Measurements from ENCODE around the gene ZHX3. TPM values are rescaled to one million over a fixed set of nuclear protein-coding genes. Genes with fewer than 3 reads are reported as not detected.
"Not testable (repeated sequence)": the region's sequence is repeated elsewhere in the genome, so short reads cannot be mapped to it uniquely, and the experiment has no call there.

ZHX3 gene
- total RNA-seq, 5 donors from 2014 or later (not counting 1 experiment from before 2014, with no cell fraction given): 7.0 to 11.1 (median 10.5) TPM

DNA sequence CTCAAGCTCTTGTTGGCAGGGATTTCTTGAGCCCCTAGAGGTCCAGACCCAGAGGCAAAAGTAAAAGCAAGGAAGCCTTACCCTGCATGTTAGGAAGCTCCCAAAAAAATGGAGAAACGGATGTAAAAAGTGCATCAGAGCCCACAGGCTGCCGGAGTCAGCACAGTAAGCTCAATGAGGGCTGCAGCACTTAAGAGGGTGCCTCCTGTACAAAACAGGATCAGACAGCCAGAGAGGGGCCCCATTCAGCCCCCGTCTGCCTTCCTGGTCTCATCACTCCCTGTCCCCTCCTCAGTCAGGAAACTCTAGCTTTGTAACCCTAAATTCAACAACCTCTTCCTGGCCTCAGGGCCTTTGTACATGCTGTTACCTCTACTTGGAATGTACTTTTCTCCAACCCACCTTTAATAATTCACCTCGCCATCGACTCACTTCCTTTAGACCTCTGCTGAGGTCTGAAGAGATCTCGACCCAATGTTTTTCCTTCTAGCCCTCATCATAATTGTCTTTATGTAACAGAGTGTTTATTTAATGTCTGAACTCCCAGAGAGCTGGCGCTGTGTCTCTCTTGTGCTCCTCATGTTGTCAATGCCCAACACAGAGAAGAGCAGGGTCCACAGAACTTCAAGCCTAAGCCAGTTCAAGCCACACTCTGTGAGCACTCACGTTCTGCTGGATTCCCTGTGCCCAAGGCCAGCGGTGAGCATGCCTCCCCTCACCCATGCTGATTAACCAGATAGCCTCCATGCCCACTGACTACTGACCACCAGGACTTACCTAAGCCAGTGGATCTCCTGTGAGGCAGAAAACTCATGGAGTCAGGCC lies 183.0 kb downstream of the ZHX3 start:
- Histone ChIP-seq H3K27me3 (replicated peaks in 1 of 2; ENCODE audit: control insufficient read depth in 2 of 2, extremely low read depth in 1 of 2, insufficient read depth in 2 of 2, low read length in 1 of 2) (no peaks in the 10 kb centered on the region), H3K4me3 (ENCODE audit: control insufficient read depth in 1 of 2, extremely low read depth in 1 of 2, low read length in 1 of 2) (no peak overlapping the region), H3K9me3 (no peaks in the 10 kb centered on the region), H3K27ac (ENCODE audit: low read length) (no peak overlapping the region), H3K36me3 (ENCODE audit: control insufficient read depth in 2 of 2, extremely low read depth in 1 of 2, insufficient read depth in 1 of 2, low read length in 1 of 2) (no peaks in the 10 kb centered on the region), H3K4me1 (ENCODE audit: control insufficient read depth in 1 of 2, extremely low read depth in 1 of 2, insufficient read depth in 2 of 2, low read length in 2 of 2) (peaks cover 26 to 42% of the 10 kb centered on the region in 2 experiments)
- WGBS (ENCODE audit: insufficient coverage): 88% methylated on average over 5 of the region's 9 CpGs
- no peaks in the 10 kb centered on the region for H3K36me3 Mint-ChIP-seq
- ChIA-PET POLR2A (interaction anchor here in 1 of 2 donors (0.9 kb wide), 1 partner anchor 97 kb away, joined by 4 read pairs; no protein-coding TSS in a partner anchor), CTCF (interaction anchor here (0.6 to 3.7 kb wide), 40 partner anchors 10 to 206 kb away, joined by 3 to 57 read pairs (median 4); partner anchors contain the start of gene LPIN3 (in 1 of the 2))
- H3K27me3 Mint-ChIP-seq: no peaks in the 10 kb centered on the region
- H3K27ac Mint-ChIP-seq: peak overlapping the region; percentile 42 to 81
- ATAC-seq (replicated peaks in 1 of 4) (no peak), DNase-seq (no peak)
- no peaks in the 10 kb centered on the region for H3K9me3 Mint-ChIP-seq
- H3K4me1 Mint-ChIP-seq: peaks cover 39 to 44% (median 40%) of the 10 kb centered on the region in 3 donors
- H3K4me3 Mint-ChIP-seq: peak overlapping the region in 1 of 3 donors; percentile 89

DNA sequence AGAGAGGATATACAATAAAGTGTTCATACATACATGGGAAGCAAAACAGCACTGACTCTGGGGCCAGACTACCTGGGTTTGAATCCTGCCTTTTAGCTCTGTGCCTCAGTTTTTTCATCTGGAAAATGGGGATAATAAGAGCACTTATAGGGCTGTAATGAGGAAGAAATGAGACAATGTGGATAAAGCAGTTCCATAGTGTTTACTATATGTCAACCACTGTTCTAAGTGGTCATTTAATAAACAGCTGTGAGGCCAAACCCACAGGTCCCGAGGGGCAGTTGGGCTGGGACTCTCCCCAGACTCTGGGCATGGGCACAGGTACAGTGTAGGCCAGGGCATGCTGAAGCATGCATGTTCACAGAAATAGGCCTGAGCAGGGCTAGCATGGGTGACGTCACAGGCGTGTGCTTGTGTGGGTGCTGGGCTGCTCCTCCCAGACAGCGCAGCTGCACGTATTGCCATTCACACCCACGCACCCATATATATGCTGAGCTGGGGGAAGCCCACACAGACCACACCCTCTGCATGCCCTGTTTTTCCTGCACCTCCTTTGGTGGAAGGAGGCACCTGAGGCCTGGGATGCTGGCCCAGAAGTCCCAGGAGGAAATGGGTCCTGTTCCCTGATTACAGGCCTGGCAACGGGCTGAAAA lies 183.7 kb downstream of the ZHX3 start:
- no peaks in the 10 kb centered on the region for H3K27me3 ChIP-seq (replicated peaks in 1 of 2; ENCODE audit: control insufficient read depth in 2 of 2, extremely low read depth in 1 of 2, insufficient read depth in 2 of 2, low read length in 1 of 2)
- Mint-ChIP-seq H3K36me3 (no peaks in the 10 kb centered on the region), H3K27ac (peak overlapping the region; percentile 17 to 27), H3K27me3 (no peaks in the 10 kb centered on the region), H3K9me3 (no peaks in the 10 kb centered on the region), H3K4me1 (peaks cover 31 to 36% (median 33%) of the 10 kb centered on the region in 3 donors), H3K4me3 (no peak overlapping the region)
- H3K9me3 ChIP-seq: no peaks in the 10 kb centered on the region
- H3K36me3 ChIP-seq (ENCODE audit: control insufficient read depth in 2 of 2, extremely low read depth in 1 of 2, insufficient read depth in 1 of 2, low read length in 1 of 2): no peaks in the 10 kb centered on the region
- H3K27ac ChIP-seq (ENCODE audit: low read length): no peak overlapping the region
- ATAC-seq (replicated peaks in 1 of 4) (peak in 1 of 4 experiments; percentile 21), DNase-seq (peak in 27 of 35 experiments; percentile 24 to 75 (median 44))
- ChIA-PET POLR2A (interaction anchor here in 1 of 2 donors (0.7 kb wide), 1 partner anchor 99 kb away, joined by 3 read pairs; no protein-coding TSS in a partner anchor), CTCF (interaction anchor here (0.6 to 3.7 kb wide), 14 partner anchors 13 to 206 kb away, joined by 3 to 57 read pairs (median 6); no protein-coding TSS in a partner anchor)
- peaks cover 21 to 36% of the 10 kb centered on the region in 2 experiments for H3K4me1 ChIP-seq (ENCODE audit: control insufficient read depth in 1 of 2, extremely low read depth in 1 of 2, insufficient read depth in 2 of 2, low read length in 2 of 2)
- WGBS (ENCODE audit: insufficient coverage): 53% methylated on average over 5 of the region's 7 CpGs
- H3K4me3 ChIP-seq (ENCODE audit: control insufficient read depth in 1 of 2, extremely low read depth in 1 of 2, low read length in 1 of 2): no peak overlapping the region

DNA sequence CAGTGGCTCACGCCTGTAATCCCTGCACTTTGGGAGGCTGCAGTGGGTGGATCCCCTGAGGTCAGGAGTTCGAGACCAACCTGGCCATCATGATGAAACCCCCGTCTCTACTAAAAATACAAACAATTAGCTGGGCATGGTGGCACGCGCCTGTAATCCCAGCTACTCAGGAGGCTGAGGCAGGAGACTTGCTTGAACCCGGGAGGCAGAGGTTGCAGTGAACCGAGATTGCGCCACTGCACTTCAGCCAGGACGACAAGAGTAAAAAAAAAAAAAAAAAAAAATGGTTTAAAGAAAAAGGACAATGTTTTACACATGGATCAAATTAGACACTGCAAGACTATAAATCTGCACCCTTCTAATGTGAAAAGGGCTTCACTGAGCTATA lies 185.1 kb downstream of the ZHX3 start:
- peaks cover 29 to 33% (median 30%) of the 10 kb centered on the region in 3 donors for H3K4me1 Mint-ChIP-seq
- H3K36me3 Mint-ChIP-seq; H3K27me3 Mint-ChIP-seq; H3K4me3 Mint-ChIP-seq; H3K9me3 ChIP-seq; H3K27ac Mint-ChIP-seq; H3K27me3 ChIP-seq (replicated peaks in 1 of 2; ENCODE audit: control insufficient read depth in 2 of 2, extremely low read depth in 1 of 2, insufficient read depth in 2 of 2, low read length in 1 of 2); H3K36me3 ChIP-seq (ENCODE audit: control insufficient read depth in 2 of 2, extremely low read depth in 1 of 2, insufficient read depth in 1 of 2, low read length in 1 of 2); ATAC-seq (replicated peaks in 1 of 4); H3K4me3 ChIP-seq (ENCODE audit: control insufficient read depth in 1 of 2, extremely low read depth in 1 of 2, low read length in 1 of 2); H3K27ac ChIP-seq (ENCODE audit: low read length); DNase-seq; H3K9me3 Mint-ChIP-seq: not testable (repeated sequence)
- peaks cover 21 to 35% of the 10 kb centered on the region in 2 experiments for H3K4me1 ChIP-seq (ENCODE audit: control insufficient read depth in 1 of 2, extremely low read depth in 1 of 2, insufficient read depth in 2 of 2, low read length in 2 of 2)
- CTCF ChIA-PET: interaction anchor here in 1 of 2 donors (0.5 to 0.6 kb wide), 3 partner anchors 25 to 85 kb away, joined by 3 to 4 read pairs (median 3); no protein-coding TSS in a partner anchor
- POLR2A ChIA-PET: interaction anchor here in 1 of 2 donors (0.5 kb wide), 1 partner anchor 85 kb away, joined by 4 read pairs; no protein-coding TSS in a partner anchor
- WGBS (ENCODE audit: insufficient coverage): 100% methylated on average over 1 of the region's 9 CpGs

DNA sequence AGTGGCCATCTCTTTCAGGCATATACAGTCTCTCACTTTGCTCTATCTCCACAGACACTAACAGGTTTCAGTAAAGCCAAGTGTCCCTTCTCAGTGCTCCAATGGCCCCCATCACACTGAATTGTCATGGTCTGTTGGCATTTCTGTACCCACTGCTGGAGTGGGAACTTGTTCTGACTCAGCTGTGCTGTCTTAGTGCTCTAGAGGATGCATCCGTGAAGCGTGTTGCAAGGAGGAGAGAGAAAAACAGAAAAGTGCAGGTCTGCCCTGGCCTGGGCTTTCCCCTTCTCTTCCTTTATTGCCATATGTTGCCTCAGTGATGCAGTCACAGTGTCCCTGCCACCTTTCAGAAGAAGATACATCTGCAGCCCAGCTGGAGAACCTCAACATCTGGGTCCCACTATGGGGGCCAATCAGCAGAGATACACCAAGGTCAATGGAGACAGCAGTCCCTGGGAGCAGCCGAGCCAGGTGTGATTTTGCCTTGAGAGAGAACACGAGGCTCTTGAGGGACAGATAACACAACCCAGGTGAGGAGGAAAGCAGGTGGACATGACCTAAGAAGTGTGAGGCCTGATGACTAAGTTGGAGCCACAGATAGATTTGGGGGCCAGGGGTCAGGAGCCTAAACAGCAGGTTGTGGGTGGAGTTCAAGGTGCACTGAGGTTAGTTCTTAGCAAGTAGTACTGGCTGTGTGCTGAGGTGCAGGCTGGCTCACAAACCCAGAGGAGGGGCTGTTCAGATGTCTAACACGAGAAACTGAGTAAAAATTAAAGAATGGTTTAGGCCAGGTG lies 185.7 kb downstream of the ZHX3 start:
- no peak overlapping the region for H3K4me3 Mint-ChIP-seq
- H3K27ac Mint-ChIP-seq: no peak overlapping the region
- 96% methylated on average over 3 of the region's 5 CpGs for WGBS (ENCODE audit: insufficient coverage)
- peaks cover 29 to 33% (median 30%) of the 10 kb centered on the region in 3 donors for H3K4me1 Mint-ChIP-seq
- Histone ChIP-seq H3K4me1 (ENCODE audit: control insufficient read depth in 1 of 2, extremely low read depth in 1 of 2, insufficient read depth in 2 of 2, low read length in 2 of 2) (peaks cover 21 to 35% of the 10 kb centered on the region in 2 experiments), H3K27ac (ENCODE audit: low read length) (no peak overlapping the region), H3K9me3 (no peaks in the 10 kb centered on the region), H3K4me3 (ENCODE audit: control insufficient read depth in 1 of 2, extremely low read depth in 1 of 2, low read length in 1 of 2) (no peak overlapping the region), H3K36me3 (ENCODE audit: control insufficient read depth in 2 of 2, extremely low read depth in 1 of 2, insufficient read depth in 1 of 2, low read length in 1 of 2) (no peaks in the 10 kb centered on the region), H3K27me3 (replicated peaks in 1 of 2; ENCODE audit: control insufficient read depth in 2 of 2, extremely low read depth in 1 of 2, insufficient read depth in 2 of 2, low read length in 1 of 2) (no peaks in the 10 kb centered on the region)
- DNase-seq (no peak), ATAC-seq (replicated peaks in 1 of 4) (no peak)
- H3K27me3 Mint-ChIP-seq: no peaks in the 10 kb centered on the region
- POLR2A ChIA-PET: interaction anchor here in 1 of 2 donors (0.7 kb wide), 1 partner anchor 56 kb away, joined by 6 read pairs; no protein-coding TSS in a partner anchor
- no peaks in the 10 kb centered on the region for H3K36me3 Mint-ChIP-seq
- no peaks in the 10 kb centered on the region for H3K9me3 Mint-ChIP-seq
- CTCF ChIA-PET: interaction anchor here in 1 of 2 donors (0.7 to 1.2 kb wide), 2 partner anchors 101 to 102 kb away, joined by 3 to 4 read pairs; no protein-coding TSS in a partner anchor

Other genes starting within 250 kb of the ZHX3 start
- 100 to 1,000 TPM; 390 to 589 (median 444) TPM for gene PLCG1, start 180.2 kb downstream of the ZHX3 start, total RNA-seq
- under 1 TPM; 0.16 to 0.80 (median 0.46) TPM for gene LPIN3, start 23.1 kb upstream of the ZHX3 start, total RNA-seq
- gene EMILIN3, start 49.1 kb upstream of the ZHX3 start, total RNA-seq: not detected